Measurements from ENCODE around the gene CPNE6. TPM values are rescaled to one million over a fixed set of nuclear protein-coding genes. Genes with fewer than 3 reads are reported as not detected.

The CPNE6 gene
- total RNA-seq, 1 donor, result not detected

GRCh38 chr14:24092110-24092504 lies 20.7 kb downstream of the CPNE6 start:
- TF ChIP-seq CTCF (IDR thresholded peaks at IDR 0.05; ENCODE audit: insufficient read depth, low read length), result no peak
- DNase-seq (ENCODE audit: low read depth), result no peak
- H3K4me3 ChIP-seq (ENCODE audit: low read depth, low read length), result no peak overlapping the region

- H3K4me3 ChIP-seq (ENCODE audit: low read depth, low read length), result no peak overlapping the region
- DNase-seq (ENCODE audit: low read depth), result peak; percentile 66
- no peak for TF ChIP-seq CTCF (IDR thresholded peaks at IDR 0.05; ENCODE audit: insufficient read depth, low read length)
Observed at GRCh38 chr14:24092505-24093206, 21.3 kb downstream of the CPNE6 start.

GRCh38 chr14:24093207-24093900 lies 22.0 kb downstream of the CPNE6 start:
- peak overlapping the region; percentile 87 for H3K4me3 ChIP-seq (ENCODE audit: low read depth, low read length)
- no peak for TF ChIP-seq CTCF (IDR thresholded peaks at IDR 0.05; ENCODE audit: insufficient read depth, low read length)
- DNase-seq (ENCODE audit: low read depth), result no peak

DNA sequence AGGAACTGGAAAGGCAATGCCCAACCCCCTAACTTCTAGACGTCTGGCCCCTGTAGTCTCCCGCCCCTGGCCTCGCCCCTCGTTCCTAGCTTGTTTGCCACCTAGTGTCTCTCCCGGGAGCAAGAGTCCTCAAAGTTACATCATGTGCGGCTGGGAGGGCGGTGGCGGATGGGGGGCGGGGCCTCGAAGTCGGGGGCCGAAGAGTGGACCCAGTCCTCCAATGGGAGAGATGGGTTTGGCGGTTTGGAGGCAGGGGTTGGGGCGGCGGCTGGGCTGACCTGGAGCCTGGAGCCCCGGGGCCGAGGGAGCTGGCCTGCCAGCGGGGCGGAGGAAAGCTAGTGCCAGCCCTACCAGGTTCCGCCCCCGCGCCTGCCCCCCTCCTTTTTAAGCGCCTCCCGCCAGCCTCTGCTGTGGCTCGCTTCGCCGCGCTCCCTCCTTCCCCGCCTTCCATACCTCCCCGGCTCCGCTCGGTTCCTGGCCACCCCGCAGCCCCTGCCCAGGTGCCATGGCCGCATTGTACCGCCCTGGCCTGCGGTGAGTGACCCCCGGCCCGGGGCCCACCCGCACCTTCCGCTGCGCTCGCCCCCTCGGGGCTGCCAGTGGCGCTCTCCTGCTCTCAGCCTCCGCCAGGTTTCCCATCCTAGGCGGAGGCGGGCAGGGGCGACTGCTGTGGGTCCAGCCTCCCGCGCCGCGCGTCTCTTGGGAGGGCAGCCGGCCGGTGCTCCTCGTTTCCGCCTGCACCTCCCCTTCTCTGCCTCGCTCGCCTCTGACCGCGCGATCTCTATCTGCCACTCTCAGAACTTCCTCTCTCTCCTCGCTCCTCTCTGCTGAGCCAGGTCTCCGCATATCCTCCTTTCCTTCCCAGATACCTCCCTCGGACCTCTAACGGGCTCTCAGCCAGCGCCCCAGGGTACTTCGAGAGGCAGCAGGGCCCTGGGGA lies 22.8 kb downstream of the CPNE6 start, which contains the start of gene PCK2:
TSS of gene PCK2 (plus strand) at position 411 of the 940 bp plus-strand sequence. CDS start at position 506, 95 bp downstream.
- peak; percentile 92 for DNase-seq (ENCODE audit: low read depth)
- peak within 1 kb of the TSS; percentile 87 for H3K4me3 ChIP-seq (ENCODE audit: low read depth, low read length)
- TF ChIP-seq CTCF (IDR thresholded peaks at IDR 0.05; ENCODE audit: insufficient read depth, low read length), result no peak

GRCh38 chr14:24094841-24095270 lies 23.5 kb downstream of the CPNE6 start:
- TF ChIP-seq CTCF (IDR thresholded peaks at IDR 0.05; ENCODE audit: insufficient read depth, low read length), result no peak
- H3K4me3 ChIP-seq (ENCODE audit: low read depth, low read length), result peak overlapping the region; percentile 87
- DNase-seq (ENCODE audit: low read depth), result peak; percentile 6

GRCh38 chr14:24095271-24096068 lies 24.1 kb downstream of the CPNE6 start:
- no peak for TF ChIP-seq CTCF (IDR thresholded peaks at IDR 0.05; ENCODE audit: insufficient read depth, low read length)
- peak; percentile 72 for DNase-seq (ENCODE audit: low read depth)
- H3K4me3 ChIP-seq (ENCODE audit: low read depth, low read length), result peak overlapping the region; percentile 87

All from fibroblast of the aortic adventitia (primary cell).